ENCODE measurements around the gene GPAT2. TPM values are rescaled to one million over a fixed set of nuclear protein-coding genes. Genes with fewer than 3 reads are reported as not detected.
"Not testable (repeated sequence)": the region's sequence is repeated elsewhere in the genome, so short reads cannot be mapped to it uniquely, and the experiment has no call there.

GPAT2 gene
- total and polyA plus RNA-seq, 2 of the 8 experiments (the other 6 are each of a cell fraction or from before 2014, with no cell fraction given): 0.26 to 0.63 TPM

GRCh38 chr2:96065954-96066353 lies 31.2 kb upstream of the GPAT2 start:
- not testable (repeated sequence) for H3K4me2 ChIP-seq (ENCODE audit: insufficient read depth in 1 of 2, low read depth in 2 of 2, low read length in 2 of 2); H2BK15ac ChIP-seq (ENCODE audit: low read length); H3K23me2 ChIP-seq (ENCODE audit: low read depth, low read length); H3K4me3 ChIP-seq (ENCODE audit: extremely low read depth in 1 of 4, insufficient read depth in 2 of 4, low read depth in 3 of 4, low read length in 4 of 4); H3K79me2 ChIP-seq (ENCODE audit: control insufficient read depth in 1 of 2, insufficient read depth in 2 of 2, low read length in 2 of 2); H2AFZ ChIP-seq (ENCODE audit: low read length); H3K4ac ChIP-seq (replicated peaks; ENCODE audit: insufficient read length, low read depth, low read length); H3K23ac ChIP-seq (ENCODE audit: insufficient read length); DNase-seq (ENCODE audit: low read depth in 1 of 2, low spot score in 2 of 2); H4K8ac ChIP-seq (ENCODE audit: extremely low read depth, insufficient read depth, low read length); H3K4me1 ChIP-seq (replicated peaks in 1 of 4; ENCODE audit: control insufficient read depth in 3 of 4, insufficient read depth in 4 of 4, low read length in 3 of 4); H3K9ac ChIP-seq (replicated peaks in 1 of 4; ENCODE audit: extremely low read depth in 1 of 4, low read depth in 3 of 4, low read length in 3 of 4); H2AK5ac ChIP-seq (ENCODE audit: low read depth, low read length); H3K79me1 ChIP-seq (ENCODE audit: low read depth, low read length); H2BK120ac ChIP-seq (replicated peaks; ENCODE audit: low read depth, low read length); H3K36me3 ChIP-seq (ENCODE audit: control insufficient read depth in 2 of 4, insufficient read depth in 4 of 4, low read length in 3 of 4); H2BK12ac ChIP-seq (ENCODE audit: low read depth, low read length); H2BK5ac ChIP-seq (ENCODE audit: low read depth, low read length); H2BK20ac ChIP-seq (ENCODE audit: low read length); H3K9me3 ChIP-seq (ENCODE audit: insufficient read depth in 2 of 2, low read depth in 1 of 2, low read length in 1 of 2); H3K14ac ChIP-seq (ENCODE audit: insufficient read length); H3K18ac ChIP-seq (ENCODE audit: extremely low read depth, low read length); H4K91ac ChIP-seq (replicated peaks; ENCODE audit: insufficient read length, low read length); H3K27me3 ChIP-seq (replicated peaks in 1 of 4; ENCODE audit: control insufficient read depth in 3 of 4, extremely low read depth in 1 of 4, insufficient read depth in 3 of 4, low read length in 3 of 4); H4K20me1 ChIP-seq (replicated peaks in 1 of 2; ENCODE audit: control insufficient read depth in 1 of 2, insufficient read depth in 2 of 2, low read length in 2 of 2); FAIRE-seq; H3K27ac ChIP-seq (ENCODE audit: low read depth, low read length); H4K5ac ChIP-seq (ENCODE audit: insufficient read length, low read depth, low read length); H3K56ac ChIP-seq (replicated peaks; ENCODE audit: insufficient read length, low read depth, low read length)
- ChIA-PET CTCF (ENCODE audit: partially characterized antibody) (interaction anchor here (0.7 to 1.4 kb wide), 5 partner anchors 25 to 1634 kb away, joined by 3 to 6 read pairs (median 3); no protein-coding TSS in a partner anchor), POLR2A (ENCODE audit: partially characterized antibody) (interaction anchor here (1.0 kb wide), 1 partner anchor 32 kb away, joined by 3 read pairs; no protein-coding TSS in a partner anchor)
- 88% methylated on average over 4 of the region's 4 CpGs; no CpG with 5 or more reads in 1 of the 2 experiments for WGBS, 2 experiments (ENCODE audit: extremely low coverage in 1 of 2, insufficient coverage in 1 of 2, insufficient read length in 1 of 2, insufficient replicate concordance in 2 of 2, low coverage in 1 of 2, low lambda C conversion rate in 2 of 2, missing lambda C conversion rate in 1 of 2)
